GM12874 (cell line): Measurements from ENCODE around the gene MATCAP1.

ENCODE experiments used
- TF ChIP-seq, protein P1 (sequence below): IDR thresholded peaks from 2 replicates; pipeline ENCODE4 v1.5.1; 2011; ENCODE audit warnings: low read depth, mild to moderate bottlenecking, control low read depth, low read length, moderate library complexity; ENCODE audit not compliant: insufficient read depth

MATCAP1 gene

GRCh38 chr16:67198238-67198734 lies 14.5 kb upstream of the MATCAP1 start:
- TF ChIP-seq, protein P1, sequence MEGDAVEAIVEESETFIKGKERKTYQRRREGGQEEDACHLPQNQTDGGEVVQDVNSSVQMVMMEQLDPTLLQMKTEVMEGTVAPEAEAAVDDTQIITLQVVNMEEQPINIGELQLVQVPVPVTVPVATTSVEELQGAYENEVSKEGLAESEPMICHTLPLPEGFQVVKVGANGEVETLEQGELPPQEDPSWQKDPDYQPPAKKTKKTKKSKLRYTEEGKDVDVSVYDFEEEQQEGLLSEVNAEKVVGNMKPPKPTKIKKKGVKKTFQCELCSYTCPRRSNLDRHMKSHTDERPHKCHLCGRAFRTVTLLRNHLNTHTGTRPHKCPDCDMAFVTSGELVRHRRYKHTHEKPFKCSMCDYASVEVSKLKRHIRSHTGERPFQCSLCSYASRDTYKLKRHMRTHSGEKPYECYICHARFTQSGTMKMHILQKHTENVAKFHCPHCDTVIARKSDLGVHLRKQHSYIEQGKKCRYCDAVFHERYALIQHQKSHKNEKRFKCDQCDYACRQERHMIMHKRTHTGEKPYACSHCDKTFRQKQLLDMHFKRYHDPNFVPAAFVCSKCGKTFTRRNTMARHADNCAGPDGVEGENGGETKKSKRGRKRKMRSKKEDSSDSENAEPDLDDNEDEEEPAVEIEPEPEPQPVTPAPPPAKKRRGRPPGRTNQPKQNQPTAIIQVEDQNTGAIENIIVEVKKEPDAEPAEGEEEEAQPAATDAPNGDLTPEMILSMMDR: peak; percentile 64

- TF ChIP-seq, protein P1: no peak
Measured at GRCh38 chr16:67197704-67198103, 13.9 kb upstream of the MATCAP1 start.

DNA sequence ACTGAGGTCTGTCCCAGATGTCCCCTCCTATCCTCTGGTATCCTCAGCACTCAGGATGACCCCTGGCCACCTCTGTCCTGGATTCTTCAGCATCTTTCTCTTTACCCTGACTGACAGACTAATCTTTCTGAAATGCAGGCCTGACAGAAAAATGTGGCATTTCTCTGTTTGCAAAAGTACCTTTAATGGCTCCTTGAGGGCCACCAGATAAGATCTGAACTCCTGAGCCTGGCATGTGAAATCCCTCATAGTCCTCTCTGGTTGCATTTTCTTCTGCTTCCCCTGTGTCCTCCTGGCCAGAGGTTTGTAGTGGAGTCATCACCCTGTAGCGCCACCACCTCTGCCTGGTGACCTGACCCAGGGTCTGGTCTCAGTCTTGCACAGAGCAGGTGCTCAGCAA lies 13.1 kb upstream of the MATCAP1 start:
- TF ChIP-seq, protein P1: no peak

DNA sequence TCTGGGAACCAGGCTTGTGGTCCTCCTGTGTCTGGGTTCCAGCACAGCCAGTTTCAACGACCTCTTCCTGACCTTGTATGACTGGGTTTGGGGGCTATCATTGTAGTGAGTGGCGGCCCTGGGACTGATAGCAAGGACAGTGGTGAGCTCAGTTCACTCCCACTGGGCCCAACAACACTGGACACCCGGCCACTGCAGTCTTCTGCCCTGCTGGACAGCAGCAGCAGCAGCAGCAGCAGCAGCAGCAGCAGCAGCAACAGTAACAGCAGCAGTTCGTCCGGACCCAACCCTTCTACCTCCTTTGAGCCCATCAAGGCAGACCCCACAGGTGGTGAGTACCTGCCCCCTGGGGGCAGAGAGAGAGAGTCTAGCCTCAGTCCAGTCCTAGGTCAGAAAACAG lies 11.9 kb upstream of the MATCAP1 start:
- TF ChIP-seq, protein P1: no peak

DNA sequence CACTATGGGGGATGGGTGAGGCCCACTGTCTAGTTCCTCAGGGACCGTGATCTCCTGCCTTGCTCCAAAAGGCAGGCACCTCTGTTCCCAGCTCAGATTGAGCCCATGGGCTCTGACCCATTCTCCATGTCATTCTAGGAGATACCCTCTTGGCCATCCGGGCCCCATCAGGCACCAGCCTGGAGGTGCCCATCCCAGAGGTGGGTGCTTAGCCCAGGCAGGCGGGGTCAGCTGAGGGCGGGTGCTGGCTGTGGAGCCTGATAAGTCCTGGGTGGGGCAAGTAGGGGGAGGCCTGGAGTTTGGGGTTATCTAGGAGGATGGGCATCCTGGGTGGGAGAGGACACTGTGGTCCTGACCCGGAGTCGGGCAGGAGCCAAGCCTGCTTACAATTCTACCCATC lies 10.5 kb upstream of the MATCAP1 start:
- TF ChIP-seq, protein P1: no peak

- TF ChIP-seq, protein P1: no peak
Measured at GRCh38 chr16:67193536-67193935, 9.8 kb upstream of the MATCAP1 start.

GRCh38 chr16:67192781-67193361 lies 9.1 kb upstream of the MATCAP1 start:
- TF ChIP-seq, protein P1: no peak
